ENCODE results near the gene SLC31A2. TPM values are rescaled to one million over a fixed set of nuclear protein-coding genes. Genes with fewer than 3 reads are reported as not detected.
"Not testable (repeated sequence)": the region's sequence is repeated elsewhere in the genome, so short reads cannot be mapped to it uniquely, and the experiment has no call there.

SLC31A2 gene
- total RNA-seq, 1 donor = 24.6 TPM

DNA sequence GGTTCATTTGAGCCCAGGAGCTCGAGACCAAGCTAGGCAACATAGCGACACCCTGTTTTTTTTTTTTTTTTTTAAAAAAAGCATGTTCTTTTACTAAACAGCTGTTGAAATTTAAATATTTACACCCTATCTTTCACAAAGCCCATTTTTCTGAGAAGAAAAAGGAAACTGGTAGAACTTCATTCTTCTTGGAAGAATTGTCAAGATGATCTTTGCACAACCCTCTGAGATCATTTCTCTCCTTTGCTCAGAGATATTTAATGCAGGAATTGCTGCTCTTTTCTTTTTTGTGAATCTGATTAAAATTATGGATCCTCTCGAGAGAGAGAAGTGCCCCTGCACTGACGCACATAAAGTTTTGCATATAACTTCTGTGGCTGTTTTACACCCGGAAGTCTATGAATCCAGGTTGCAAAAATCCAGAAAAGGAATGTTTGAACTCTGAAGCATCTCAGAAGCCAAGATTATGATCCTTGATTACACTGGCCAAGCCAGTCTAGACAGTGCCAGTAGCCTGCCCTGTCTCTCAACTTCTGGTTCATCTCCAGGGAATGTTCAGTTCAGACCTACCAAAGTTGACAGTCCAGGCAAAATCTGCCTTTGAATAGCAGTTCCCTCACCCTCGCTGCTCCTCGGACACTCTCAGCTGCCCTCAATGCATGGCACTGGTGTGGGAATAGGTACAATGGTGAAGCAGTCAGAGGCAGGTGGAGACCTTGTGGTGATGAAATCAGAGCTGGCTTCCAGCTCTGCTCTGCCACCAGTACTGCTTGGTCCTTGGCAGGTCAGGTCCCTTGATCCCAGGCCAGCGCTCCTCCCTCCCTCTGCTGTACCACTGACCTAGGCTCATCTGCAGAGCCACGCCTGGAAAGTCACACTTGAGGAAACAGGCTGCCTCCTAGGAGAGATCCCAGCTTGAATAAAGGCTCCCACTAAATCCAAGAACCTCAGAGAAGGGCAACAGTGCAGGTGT lies 13.3 kb upstream of the SLC31A2 start:
- Histone ChIP-seq H3K4me2 (ENCODE audit: insufficient read depth, low read length) (no peak overlapping the region), H3K27me3 (ENCODE audit: insufficient read depth, low read length) (peaks cover 5% of the 10 kb centered on the region), H3K36me3 (ENCODE audit: insufficient read depth, low read length) (no peaks in the 10 kb centered on the region), H2AFZ (ENCODE audit: low read length) (no peak overlapping the region), H3K9me3 (ENCODE audit: low read depth, low read length) (no peaks in the 10 kb centered on the region), H3K4me1 (ENCODE audit: insufficient read depth, low read length) (no peaks in the 10 kb centered on the region), H3K27ac (ENCODE audit: low read depth, low read length) (no peak overlapping the region), H3K4me3 (ENCODE audit: insufficient read depth, low read length) (no peak overlapping the region), H4K20me1 (ENCODE audit: insufficient read depth, low read length) (no peaks in the 10 kb centered on the region), H3K79me2 (ENCODE audit: insufficient read depth, low read length) (no peaks in the 10 kb centered on the region)
- TF ChIP-seq, protein P1, sequence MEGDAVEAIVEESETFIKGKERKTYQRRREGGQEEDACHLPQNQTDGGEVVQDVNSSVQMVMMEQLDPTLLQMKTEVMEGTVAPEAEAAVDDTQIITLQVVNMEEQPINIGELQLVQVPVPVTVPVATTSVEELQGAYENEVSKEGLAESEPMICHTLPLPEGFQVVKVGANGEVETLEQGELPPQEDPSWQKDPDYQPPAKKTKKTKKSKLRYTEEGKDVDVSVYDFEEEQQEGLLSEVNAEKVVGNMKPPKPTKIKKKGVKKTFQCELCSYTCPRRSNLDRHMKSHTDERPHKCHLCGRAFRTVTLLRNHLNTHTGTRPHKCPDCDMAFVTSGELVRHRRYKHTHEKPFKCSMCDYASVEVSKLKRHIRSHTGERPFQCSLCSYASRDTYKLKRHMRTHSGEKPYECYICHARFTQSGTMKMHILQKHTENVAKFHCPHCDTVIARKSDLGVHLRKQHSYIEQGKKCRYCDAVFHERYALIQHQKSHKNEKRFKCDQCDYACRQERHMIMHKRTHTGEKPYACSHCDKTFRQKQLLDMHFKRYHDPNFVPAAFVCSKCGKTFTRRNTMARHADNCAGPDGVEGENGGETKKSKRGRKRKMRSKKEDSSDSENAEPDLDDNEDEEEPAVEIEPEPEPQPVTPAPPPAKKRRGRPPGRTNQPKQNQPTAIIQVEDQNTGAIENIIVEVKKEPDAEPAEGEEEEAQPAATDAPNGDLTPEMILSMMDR (IDR thresholded peaks at IDR 0.05; ENCODE audit: extremely low read depth, low read depth, low read length) = no peak
- no peak for DNase-seq (ENCODE audit: insufficient read length, low spot score, missing footprints)

DNA sequence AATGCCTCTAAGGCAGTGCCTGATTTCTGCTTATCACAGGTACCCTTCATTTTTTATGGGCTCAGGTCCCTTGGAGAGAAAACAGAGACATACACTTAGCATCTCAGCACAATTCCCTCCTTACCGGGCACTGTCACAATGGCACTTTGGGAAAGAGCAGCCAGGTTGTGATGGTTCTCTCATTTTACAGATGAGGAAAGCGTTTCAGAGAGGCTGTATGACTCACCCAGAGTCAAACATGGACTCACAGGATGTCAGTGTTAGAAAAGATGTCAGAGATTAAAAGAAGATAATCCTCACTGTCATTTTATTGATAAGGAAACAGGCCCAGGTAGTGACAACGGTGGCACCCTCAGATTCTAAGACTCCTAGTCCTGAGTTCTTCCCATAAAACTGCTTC lies 12.0 kb upstream of the SLC31A2 start:
- Histone ChIP-seq H3K4me1 (ENCODE audit: insufficient read depth, low read length) (no peaks in the 10 kb centered on the region), H4K20me1 (ENCODE audit: insufficient read depth, low read length) (no peaks in the 10 kb centered on the region), H3K9me3 (ENCODE audit: low read depth, low read length) (no peaks in the 10 kb centered on the region), H3K27me3 (ENCODE audit: insufficient read depth, low read length) (peaks cover 10% of the 10 kb centered on the region), H3K27ac (ENCODE audit: low read depth, low read length) (no peak overlapping the region), H3K4me2 (ENCODE audit: insufficient read depth, low read length) (no peak overlapping the region), H3K36me3 (ENCODE audit: insufficient read depth, low read length) (no peaks in the 10 kb centered on the region), H2AFZ (ENCODE audit: low read length) (no peak overlapping the region), H3K79me2 (ENCODE audit: insufficient read depth, low read length) (no peaks in the 10 kb centered on the region), H3K4me3 (ENCODE audit: insufficient read depth, low read length) (no peak overlapping the region)
- DNase-seq (ENCODE audit: insufficient read length, low spot score, missing footprints) = no peak
- TF ChIP-seq, protein P1 (IDR thresholded peaks at IDR 0.05; ENCODE audit: extremely low read depth, low read depth, low read length) = no peak

DNA sequence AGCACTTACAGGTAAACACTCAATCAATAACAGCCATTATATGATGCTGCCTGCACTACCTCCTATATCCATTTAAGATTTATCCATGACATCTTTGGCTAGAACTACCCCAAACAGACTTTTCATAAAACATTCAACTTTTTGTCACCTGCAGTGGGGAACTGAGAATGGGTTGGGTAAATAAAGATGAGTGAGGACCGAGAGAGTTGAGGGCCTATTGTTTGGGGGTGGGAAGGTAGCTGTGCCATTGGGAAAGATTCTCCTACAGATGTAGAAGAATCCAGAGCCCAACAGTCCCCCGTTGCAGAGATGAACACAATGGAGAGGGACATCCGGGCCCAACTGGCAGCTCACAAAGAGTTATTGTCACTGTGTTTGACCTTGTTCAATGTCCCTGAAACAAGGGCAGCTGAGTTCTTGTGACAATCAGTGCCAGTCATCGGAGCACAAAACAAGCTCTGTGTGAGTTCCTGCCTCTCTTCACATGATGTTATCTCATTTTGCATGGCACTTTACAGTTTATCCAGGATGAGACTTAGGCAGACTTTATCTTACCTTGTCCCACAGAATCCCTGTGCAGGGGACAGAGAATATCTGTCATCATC lies 11.5 kb upstream of the SLC31A2 start:
- H4K20me1 ChIP-seq (ENCODE audit: insufficient read depth, low read length) = no peaks in the 10 kb centered on the region
- TF ChIP-seq, protein P1 (IDR thresholded peaks at IDR 0.05; ENCODE audit: extremely low read depth, low read depth, low read length) = no peak
- no peak overlapping the region for H3K4me3 ChIP-seq (ENCODE audit: insufficient read depth, low read length)
- H3K27me3 ChIP-seq (ENCODE audit: insufficient read depth, low read length) = peaks cover 15% of the 10 kb centered on the region
- no peak overlapping the region for H3K27ac ChIP-seq (ENCODE audit: low read depth, low read length)
- no peak for DNase-seq (ENCODE audit: insufficient read length, low spot score, missing footprints)
- no peak overlapping the region for H3K4me2 ChIP-seq (ENCODE audit: insufficient read depth, low read length)
- H3K4me1 ChIP-seq (ENCODE audit: insufficient read depth, low read length) = no peaks in the 10 kb centered on the region
- H3K9me3 ChIP-seq (ENCODE audit: low read depth, low read length) = no peaks in the 10 kb centered on the region
- H3K36me3 ChIP-seq (ENCODE audit: insufficient read depth, low read length) = no peaks in the 10 kb centered on the region
- no peaks in the 10 kb centered on the region for H3K79me2 ChIP-seq (ENCODE audit: insufficient read depth, low read length)
- H2AFZ ChIP-seq (ENCODE audit: low read length) = no peak overlapping the region

DNA sequence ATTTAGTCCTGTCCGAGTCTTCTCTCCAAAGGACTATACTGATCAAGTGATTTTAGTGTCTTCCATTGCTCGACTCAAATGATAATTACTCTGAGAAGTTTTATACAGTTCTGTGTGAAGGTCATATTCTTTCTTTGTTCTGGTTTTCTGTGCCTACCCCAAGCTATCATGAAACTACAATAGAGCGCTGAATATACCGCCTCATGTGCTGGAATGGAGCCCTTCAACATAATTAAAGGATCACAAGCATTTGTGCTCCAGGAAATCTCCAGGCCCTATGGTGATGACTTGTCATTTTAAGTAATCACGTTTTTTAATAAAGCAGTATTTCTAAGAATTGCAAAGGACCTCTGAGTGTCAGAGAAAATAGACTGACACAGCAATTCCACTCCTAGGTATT lies 10.9 kb upstream of the SLC31A2 start:
- H3K9me3 ChIP-seq (ENCODE audit: low read depth, low read length) = no peaks in the 10 kb centered on the region
- no peak overlapping the region for H2AFZ ChIP-seq (ENCODE audit: low read length)
- no peaks in the 10 kb centered on the region for H3K4me1 ChIP-seq (ENCODE audit: insufficient read depth, low read length)
- no peak for DNase-seq (ENCODE audit: insufficient read length, low spot score, missing footprints)
- H3K27ac ChIP-seq (ENCODE audit: low read depth, low read length) = no peak overlapping the region
- H3K4me2 ChIP-seq (ENCODE audit: insufficient read depth, low read length) = no peak overlapping the region
- no peaks in the 10 kb centered on the region for H3K79me2 ChIP-seq (ENCODE audit: insufficient read depth, low read length)
- no peaks in the 10 kb centered on the region for H4K20me1 ChIP-seq (ENCODE audit: insufficient read depth, low read length)
- no peaks in the 10 kb centered on the region for H3K36me3 ChIP-seq (ENCODE audit: insufficient read depth, low read length)
- peaks cover 18% of the 10 kb centered on the region for H3K27me3 ChIP-seq (ENCODE audit: insufficient read depth, low read length)
- TF ChIP-seq, protein P1 (IDR thresholded peaks at IDR 0.05; ENCODE audit: extremely low read depth, low read depth, low read length) = no peak
- H3K4me3 ChIP-seq (ENCODE audit: insufficient read depth, low read length) = no peak overlapping the region

DNA sequence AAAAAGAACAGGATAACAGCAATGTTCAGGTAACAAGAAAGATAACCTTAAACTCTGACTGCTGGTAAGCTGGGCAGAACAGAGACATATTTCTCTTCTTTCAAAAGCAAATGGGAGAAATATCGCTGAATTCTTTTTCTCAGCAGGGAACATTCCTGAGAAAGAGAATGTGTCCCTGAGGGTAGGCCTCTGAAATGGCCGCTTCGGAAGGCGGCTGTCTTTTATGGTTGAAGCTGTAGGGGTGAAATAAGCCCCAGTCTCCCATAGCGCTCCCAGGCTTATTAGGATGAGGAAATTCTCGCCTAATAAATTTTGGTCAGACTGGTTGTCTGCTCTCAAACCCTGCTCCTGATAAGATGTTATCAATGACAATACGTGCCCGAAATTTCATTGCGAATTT lies 9.9 kb upstream of the SLC31A2 start:
- not testable (repeated sequence) for DNase-seq (ENCODE audit: insufficient read length, low spot score, missing footprints); H2AFZ ChIP-seq (ENCODE audit: low read length); H3K36me3 ChIP-seq (ENCODE audit: insufficient read depth, low read length); H3K79me2 ChIP-seq (ENCODE audit: insufficient read depth, low read length); H3K4me3 ChIP-seq (ENCODE audit: insufficient read depth, low read length); H4K20me1 ChIP-seq (ENCODE audit: insufficient read depth, low read length); H3K27ac ChIP-seq (ENCODE audit: low read depth, low read length); H3K9me3 ChIP-seq (ENCODE audit: low read depth, low read length); H3K4me2 ChIP-seq (ENCODE audit: insufficient read depth, low read length); H3K4me1 ChIP-seq (ENCODE audit: insufficient read depth, low read length)
- H3K27me3 ChIP-seq (ENCODE audit: insufficient read depth, low read length) = peaks cover 25% of the 10 kb centered on the region

Measured in osteoblast (primary cell).